Natural killer cell (primary cell): Measurements from ENCODE around the gene RNU5D-1. TPM values are rescaled to one million over a fixed set of nuclear protein-coding genes. Genes with fewer than 3 reads are reported as not detected.

Experiments used
- ATAC-seq, 3 donors: fragments of 150-1000 bp in 2 of 3; fragments of 200-7000 bp in 1 of 3; cut with Tn5 transposase; 1 replicate in 1 of 3; 2 replicates in 2 of 3; pipeline ENCODE4 v1.10.0; 2021; ENCODE audit warnings: mild to moderate bottlenecking in 2 of 3, moderate library complexity in 2 of 3
- DNase-seq, 2 donors: peaks; one replicate each; pipeline versions ENCODE4 v3.0.0 to v3.0.0-alpha.2; 2013 to 2021; ENCODE audit warnings: mixed read lengths in 1 of 2
- H3K27ac ChIP-seq: one replicate; pipeline ENCODE4 v1.5.1; 2013; ENCODE audit warnings: mild to moderate bottlenecking, low read length
- H3K27me3 ChIP-seq: one replicate; pipeline ENCODE4 v1.6.1; 2013; ENCODE audit warnings: low read length; ENCODE audit not compliant: control insufficient read depth, insufficient read depth
- H3K36me3 ChIP-seq: one replicate; pipeline ENCODE4 v1.6.1; 2013; ENCODE audit warnings: low read length; ENCODE audit not compliant: control insufficient read depth, insufficient read depth
- H3K4me1 ChIP-seq: one replicate; pipeline ENCODE4 v1.6.1; 2013; ENCODE audit warnings: low read length; ENCODE audit not compliant: control insufficient read depth, insufficient read depth
- H3K4me3 ChIP-seq: one replicate; pipeline ENCODE4 v1.5.1; 2013; ENCODE audit warnings: low read length
- H3K9me3 ChIP-seq: one replicate; pipeline ENCODE4 v1.6.1; 2013; ENCODE audit warnings: low read length; ENCODE audit not compliant: control insufficient read depth, insufficient read depth
- H3K27ac Mint-ChIP-seq, 2 donors: one replicate each; pipeline ENCODE4 v1.8.0; 2022; ENCODE audit warnings: mild to moderate bottlenecking in 2 of 2, mixed read lengths in 2 of 2, moderate library complexity in 1 of 2
- H3K27me3 Mint-ChIP-seq, 2 donors: one replicate each; pipeline ENCODE4 v1.8.0; 2022; ENCODE audit warnings: low read depth in 2 of 2, mixed read lengths in 2 of 2
- H3K36me3 Mint-ChIP-seq: one replicate; pipeline ENCODE4 v1.8.0; 2022; ENCODE audit warnings: mixed read lengths
- H3K4me1 Mint-ChIP-seq, 2 donors: one replicate each; pipeline ENCODE4 v1.8.0; 2022; ENCODE audit warnings: mixed read lengths in 2 of 2
- H3K4me3 Mint-ChIP-seq: one replicate; pipeline ENCODE4 v1.8.0; 2022; ENCODE audit warnings: mild to moderate bottlenecking, moderate library complexity, mixed read lengths
- H3K9me3 Mint-ChIP-seq, 2 donors: one replicate each; pipeline ENCODE4 v1.8.0; 2022; ENCODE audit warnings: mixed read lengths in 2 of 2
- WGBS: methylation state at CpG from one replicate; pipeline ENCODE4 v1.1.7; 2013; ENCODE audit warnings: missing lambda C conversion rate; ENCODE audit not compliant: insufficient coverage; 5-methylcytosine and 5-hydroxymethylcytosine counted together
- intact Hi-C: fragments of 100-400 bp; cut with micrococcal nuclease; formaldehyde crosslinking; loops from one replicate; pipeline ENCODE4 v1.14.2; 2022
- total RNA-seq, 4 donors: library from RNA; stranded (reverse); fragments of 120-200 nt in 1 of 4; gene quantifications; one replicate each; pipeline versions ENCODE4 v1.2.3 to v1.2.4, GENCODE V29; 2013 to 2022
- TF ChIP-seq, protein P1 (sequence below): fragments of 200-600 bp; IDR thresholded peaks from one replicate; pipeline ENCODE4 v1.8.0; 2022; ENCODE audit warnings: antibody characterized with exemption

Gene RNU5D-1
- total RNA-seq, 3 donors from 2014 or later (not counting 1 experiment from before 2014, with no cell fraction given): not detected

DNA sequence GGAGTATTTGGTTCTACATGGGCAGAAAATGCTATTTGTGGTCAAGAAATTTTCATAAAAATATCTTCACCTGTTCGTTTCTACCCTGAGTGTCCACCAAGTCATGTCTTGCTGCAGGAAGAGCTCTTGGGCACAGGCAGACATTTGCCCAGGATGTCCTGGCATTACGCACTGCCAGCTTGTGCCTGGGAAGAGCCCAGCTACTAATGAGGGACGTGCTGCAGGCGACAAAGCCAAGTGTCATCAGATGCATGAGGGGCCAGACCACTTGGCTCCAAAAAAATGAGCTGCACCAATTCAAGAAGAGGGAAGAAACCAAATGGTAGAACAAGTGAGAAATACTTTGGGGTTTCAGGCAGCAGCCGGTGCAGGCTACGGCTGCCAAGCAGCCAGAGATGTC lies 12.9 kb downstream of the RNU5D-1 start:
- WGBS: 84% methylated on average over 6 of the region's 6 CpGs
- Mint-ChIP-seq H3K4me1 (peaks cover 50 to 52% of the 10 kb centered on the region in 2 donors), H3K27me3 (no peaks in the 10 kb centered on the region), H3K9me3 (no peaks in the 10 kb centered on the region), H3K36me3 (no peaks in the 10 kb centered on the region), H3K27ac (peak overlapping the region; percentile 7 to 64), H3K4me3 (no peak overlapping the region)
- no peak for ATAC-seq
- Histone ChIP-seq H3K36me3 (no peaks in the 10 kb centered on the region), H3K27me3 (no peaks in the 10 kb centered on the region), H3K4me1 (peaks cover 41% of the 10 kb centered on the region), H3K27ac (no peak overlapping the region), H3K9me3 (no peaks in the 10 kb centered on the region), H3K4me3 (no peak overlapping the region)
- no peak for DNase-seq
- TF ChIP-seq, protein P1, sequence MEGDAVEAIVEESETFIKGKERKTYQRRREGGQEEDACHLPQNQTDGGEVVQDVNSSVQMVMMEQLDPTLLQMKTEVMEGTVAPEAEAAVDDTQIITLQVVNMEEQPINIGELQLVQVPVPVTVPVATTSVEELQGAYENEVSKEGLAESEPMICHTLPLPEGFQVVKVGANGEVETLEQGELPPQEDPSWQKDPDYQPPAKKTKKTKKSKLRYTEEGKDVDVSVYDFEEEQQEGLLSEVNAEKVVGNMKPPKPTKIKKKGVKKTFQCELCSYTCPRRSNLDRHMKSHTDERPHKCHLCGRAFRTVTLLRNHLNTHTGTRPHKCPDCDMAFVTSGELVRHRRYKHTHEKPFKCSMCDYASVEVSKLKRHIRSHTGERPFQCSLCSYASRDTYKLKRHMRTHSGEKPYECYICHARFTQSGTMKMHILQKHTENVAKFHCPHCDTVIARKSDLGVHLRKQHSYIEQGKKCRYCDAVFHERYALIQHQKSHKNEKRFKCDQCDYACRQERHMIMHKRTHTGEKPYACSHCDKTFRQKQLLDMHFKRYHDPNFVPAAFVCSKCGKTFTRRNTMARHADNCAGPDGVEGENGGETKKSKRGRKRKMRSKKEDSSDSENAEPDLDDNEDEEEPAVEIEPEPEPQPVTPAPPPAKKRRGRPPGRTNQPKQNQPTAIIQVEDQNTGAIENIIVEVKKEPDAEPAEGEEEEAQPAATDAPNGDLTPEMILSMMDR: no peak
- intact Hi-C loops: loop anchor here (5.0 kb wide), 1 partner anchor 584 kb away; no protein-coding TSS in a partner anchor

DNA sequence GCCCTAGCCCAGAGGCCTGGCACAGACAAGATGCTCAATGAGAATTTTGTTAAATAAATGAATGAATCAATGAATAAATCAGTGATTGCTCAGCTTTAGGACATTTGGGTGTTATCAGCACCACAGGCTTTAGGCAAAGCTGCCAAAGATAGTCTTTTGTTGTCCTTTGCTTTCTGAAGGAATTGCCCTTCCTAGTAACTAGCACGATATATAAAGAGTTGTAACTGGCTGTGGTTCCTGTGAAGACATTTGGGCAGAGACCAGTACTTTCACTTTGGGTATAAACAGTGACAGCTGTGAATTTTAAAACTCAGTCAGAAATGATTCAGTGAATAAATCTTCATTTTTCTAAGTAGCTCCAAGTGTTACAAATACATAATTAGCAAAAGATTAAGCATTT lies 13.3 kb downstream of the RNU5D-1 start:
- H3K27me3 Mint-ChIP-seq: no peaks in the 10 kb centered on the region
- H3K9me3 Mint-ChIP-seq: no peaks in the 10 kb centered on the region
- H3K27me3 ChIP-seq: no peaks in the 10 kb centered on the region
- H3K4me1 ChIP-seq: peaks cover 36% of the 10 kb centered on the region
- H3K4me1 Mint-ChIP-seq: peaks cover 47 to 49% of the 10 kb centered on the region in 2 donors
- no peak overlapping the region for H3K4me3 ChIP-seq
- no peak overlapping the region for H3K27ac ChIP-seq
- WGBS: 33% methylated on average over 1 of the region's 1 CpG
- no peaks in the 10 kb centered on the region for H3K9me3 ChIP-seq
- DNase-seq (no peak), ATAC-seq (no peak)
- H3K27ac Mint-ChIP-seq: peak overlapping the region; percentile 7 to 64
- H3K4me3 Mint-ChIP-seq: no peak overlapping the region
- intact Hi-C loops: loop anchor here (5.0 kb wide), 1 partner anchor 585 kb away; no protein-coding TSS in a partner anchor
- H3K36me3 ChIP-seq: no peaks in the 10 kb centered on the region
- no peaks in the 10 kb centered on the region for H3K36me3 Mint-ChIP-seq
- TF ChIP-seq, protein P1: no peak

DNA sequence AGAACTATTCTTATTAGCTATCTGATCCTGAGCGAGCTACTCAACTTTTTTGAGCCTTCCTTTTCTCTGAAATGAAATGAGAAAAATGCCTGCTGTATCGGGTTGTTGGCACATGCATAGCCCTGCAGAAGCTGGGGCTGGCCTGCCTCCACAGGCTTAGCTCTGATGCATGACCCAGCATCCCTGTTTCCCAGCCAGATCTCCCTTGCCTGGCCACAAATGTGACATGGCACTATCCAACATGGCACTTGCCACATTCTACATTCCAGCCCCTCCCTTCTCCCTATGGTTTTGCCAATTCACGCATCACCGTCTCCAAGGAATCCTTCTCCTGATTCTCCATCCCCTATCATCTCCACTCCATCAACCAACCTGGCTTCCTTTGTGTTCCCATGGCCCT lies 13.8 kb downstream of the RNU5D-1 start:
- no peak for DNase-seq
- no peaks in the 10 kb centered on the region for H3K36me3 ChIP-seq
- no peaks in the 10 kb centered on the region for H3K36me3 Mint-ChIP-seq
- ATAC-seq: no peak
- no peaks in the 10 kb centered on the region for H3K27me3 ChIP-seq
- no peaks in the 10 kb centered on the region for H3K9me3 ChIP-seq
- intact Hi-C loops: loop anchor here (5.0 kb wide), 1 partner anchor 585 kb away; no protein-coding TSS in a partner anchor
- no peak overlapping the region for H3K4me3 ChIP-seq
- no peaks in the 10 kb centered on the region for H3K27me3 Mint-ChIP-seq
- H3K4me1 ChIP-seq: peaks cover 31% of the 10 kb centered on the region
- H3K4me1 Mint-ChIP-seq: peaks cover 47 to 49% of the 10 kb centered on the region in 2 donors
- TF ChIP-seq, protein P1: no peak
- no peak overlapping the region for H3K27ac ChIP-seq
- H3K4me3 Mint-ChIP-seq: no peak overlapping the region
- no peaks in the 10 kb centered on the region for H3K9me3 Mint-ChIP-seq
- 97% methylated on average over 4 of the region's 4 CpGs for WGBS
- peak overlapping the region; percentile 7 to 64 for H3K27ac Mint-ChIP-seq
